Measurements from ENCODE around the gene KCNIP1. TPM values are rescaled to one million over a fixed set of nuclear protein-coding genes. Genes with fewer than 3 reads are reported as not detected.

KCNIP1 gene
- total RNA-seq, 1 experiment from 2014 or later: not detected

GRCh38 chr5:170644501-170644900 lies 140.7 kb downstream of the KCNIP1 start:
- no peak overlapping the region for H3K9ac ChIP-seq (ENCODE audit: low read length)
- no peaks in the 10 kb centered on the region for H3K36me3 ChIP-seq (ENCODE audit: control insufficient read depth in 1 of 2, insufficient read depth in 2 of 2, low read length in 2 of 2)
- no peaks in the 10 kb centered on the region for H3K4me1 ChIP-seq (ENCODE audit: control insufficient read depth in 1 of 2, insufficient read depth in 2 of 2, low read length in 2 of 2)
- ChIA-PET POLR2A (no interaction called here), RAD21 (ENCODE audit: low non-redundant PET in 1 of 2, low total read pairs in 2 of 2, uncharacterized antibody in 2 of 2, unreplicated experiment in 2 of 2) (no interaction called here), CTCF (no interaction called here)
- H3K79me2 ChIP-seq (ENCODE audit: insufficient read depth, low read length): no peaks in the 10 kb centered on the region
- TF ChIP-seq SP1 (IDR thresholded peaks at IDR 0.05; ENCODE audit: low read depth): no peak
- no peak for TF ChIP-seq CEBPB (IDR thresholded peaks at IDR 0.05; ENCODE audit: low read depth)
- TF ChIP-seq SIN3A (IDR thresholded peaks at IDR 0.05; ENCODE audit: low read depth): no peak
- TF ChIP-seq RAD21 (IDR thresholded peaks at IDR 0.05; ENCODE audit: low read depth): no peak
- no peak for TF ChIP-seq MAX (IDR thresholded peaks at IDR 0.05)
- no peak for ATAC-seq
- no peaks in the 10 kb centered on the region for H4K20me1 ChIP-seq (ENCODE audit: insufficient read depth)
- H3K9me3 ChIP-seq (ENCODE audit: control insufficient read depth in 1 of 2, insufficient read depth in 1 of 2, low read depth in 1 of 2, low read length in 2 of 2): no peaks in the 10 kb centered on the region
- no peaks in the 10 kb centered on the region for H3K9me2 ChIP-seq (ENCODE audit: insufficient read depth)
- no peak overlapping the region for H3K4me2 ChIP-seq (ENCODE audit: low read length)
- no TSS peak for BruUV-seq (replicated peaks)
- H3K27ac ChIP-seq (ENCODE audit: low read depth, low read length): no peak overlapping the region
- H2AFZ ChIP-seq (ENCODE audit: low read depth, low read length, poor library complexity, severe bottlenecking): no peak overlapping the region
- H3K27me3 ChIP-seq (ENCODE audit: insufficient read depth, low read length): peaks cover 37% of the 10 kb centered on the region
- no peak for DNase-seq (ENCODE audit: low read depth, low spot score)
- no peak overlapping the region for H3K4me3 ChIP-seq (replicated peaks in 1 of 2; ENCODE audit: low read depth in 1 of 2, low read length in 2 of 2)
- intact Hi-C loops (cut with micrococcal nuclease): no loop called here

GRCh38 chr5:170648541-170648940 lies 144.7 kb downstream of the KCNIP1 start:
- H3K9ac ChIP-seq (ENCODE audit: low read length): no peak overlapping the region
- intact Hi-C loops (cut with micrococcal nuclease): no loop called here
- no peaks in the 10 kb centered on the region for H3K9me2 ChIP-seq (ENCODE audit: insufficient read depth)
- no peak overlapping the region for H3K27ac ChIP-seq (ENCODE audit: low read depth, low read length)
- H3K79me2 ChIP-seq (ENCODE audit: insufficient read depth, low read length): no peaks in the 10 kb centered on the region
- POLR2A ChIA-PET: no interaction called here
- H2AFZ ChIP-seq (ENCODE audit: low read depth, low read length, poor library complexity, severe bottlenecking): no peak overlapping the region
- BruUV-seq (replicated peaks): no TSS peak
- DNase-seq (ENCODE audit: low read depth, low spot score) (no peak), ATAC-seq (no peak)
- H4K20me1 ChIP-seq (ENCODE audit: insufficient read depth): no peaks in the 10 kb centered on the region
- H3K4me1 ChIP-seq (ENCODE audit: control insufficient read depth in 1 of 2, insufficient read depth in 2 of 2, low read length in 2 of 2): no peaks in the 10 kb centered on the region
- no peak overlapping the region for H3K4me2 ChIP-seq (ENCODE audit: low read length)
- peaks cover 43% of the 10 kb centered on the region for H3K27me3 ChIP-seq (ENCODE audit: insufficient read depth, low read length)
- no peaks in the 10 kb centered on the region for H3K36me3 ChIP-seq (ENCODE audit: control insufficient read depth in 1 of 2, insufficient read depth in 2 of 2, low read length in 2 of 2)
- TF ChIP-seq SIN3A (IDR thresholded peaks at IDR 0.05; ENCODE audit: low read depth) (no peak), CTCF (IDR thresholded peaks at IDR 0.05 in 2 of 3, conservative IDR thresholded peaks at IDR 0.05 in 1 of 3; ENCODE audit: borderline replicate concordance in 1 of 3, insufficient read depth in 1 of 3, low read depth in 2 of 3, low read length in 2 of 3) (no peak), ZBTB33 (IDR thresholded peaks at IDR 0.05; ENCODE audit: extremely low read depth, insufficient replicate concordance, low read length) (no peak), EGR1 (IDR thresholded peaks at IDR 0.05; ENCODE audit: low read depth) (no peak)
- H3K9me3 ChIP-seq (ENCODE audit: control insufficient read depth in 1 of 2, insufficient read depth in 1 of 2, low read depth in 1 of 2, low read length in 2 of 2): no peaks in the 10 kb centered on the region
- no peak overlapping the region for H3K4me3 ChIP-seq (replicated peaks in 1 of 2; ENCODE audit: low read depth in 1 of 2, low read length in 2 of 2)
- RAD21 ChIA-PET (ENCODE audit: low non-redundant PET in 1 of 2, low total read pairs in 2 of 2, uncharacterized antibody in 2 of 2, unreplicated experiment in 2 of 2): no interaction called here
- CTCF ChIA-PET: interaction anchor here (0.8 to 1.2 kb wide), 2 partner anchors 10 to 143 kb away, joined by 3 read pairs; no protein-coding TSS in a partner anchor
